Body of pancreas (tissue), 4 donors: ENCODE results near the gene CRYM. TPM values are rescaled to one million over a fixed set of nuclear protein-coding genes. Genes with fewer than 3 reads are reported as not detected.

ENCODE experiments used
- ATAC-seq: fragments of 150-250 bp; one replicate; pipeline ENCODE4 v1.9.1; 2016
- DNase-seq, 4 donors: peaks; one replicate each; pipeline ENCODE4 v3.0.0-alpha.2; 2019
- H3K27ac ChIP-seq, 4 donors: fragments of 200-600 bp; sonication (generic); 1 replicate in 3 of 4; 2 replicates in 1 of 4; pipeline versions ENCODE4 v1.5.1 to v1.6.1; 2016 to 2019; ENCODE audit warnings: mild to moderate bottlenecking in 1 of 4, mixed read lengths in 1 of 4, moderate library complexity in 1 of 4
- H3K27me3 ChIP-seq, 2 donors: fragments of 200-600 bp; sonication (generic); one replicate each; pipeline ENCODE4 v1.6.0; 2016; ENCODE audit warnings: mild to moderate bottlenecking in 1 of 2
- H3K36me3 ChIP-seq, 2 donors: fragments of 200-600 bp; sonication (generic); replicated peaks in 1 of 2; 2 replicates each; pipeline ENCODE4 v1.5.1; 2016; ENCODE audit warnings: low read depth in 2 of 2; ENCODE audit not compliant: insufficient read depth in 1 of 2
- H3K4me1 ChIP-seq: fragments of 200-600 bp; sonication (generic); one replicate; pipeline ENCODE4 v1.6.0; 2016
- H3K4me3 ChIP-seq, 2 donors: fragments of 200-600 bp; sonication (generic); 1 replicate in 1 of 2; 2 replicates in 1 of 2; pipeline ENCODE4 v1.5.1; 2016 to 2019
- H3K9me3 ChIP-seq, 3 donors: fragments of 200-600 bp; sonication (generic); 1 replicate in 2 of 3; 2 replicates in 1 of 3; pipeline ENCODE4 v1.5.1; 2016
- POLR2A ChIP-seq, 3 donors: fragments of 450-650 bp; IDR thresholded peaks; one replicate each; pipeline ENCODE4 v1.6.1; 2016; ENCODE audit warnings: antibody characterized with exemption in 3 of 3, mild to moderate bottlenecking in 2 of 3
- WGBS, 2 donors: methylation state at CpG; one replicate each; pipeline ENCODE4 v1.1.5; 2017; 5-methylcytosine and 5-hydroxymethylcytosine counted together
- intact Hi-C: fragments of 100-400 bp; cut with DNase I; formaldehyde crosslinking; loops from one replicate; pipeline ENCODE4 v1.15.1; 2023
- total RNA-seq, 2 donors: library from RNA; depleted of rRNA; stranded (reverse); fragments of >200 nt; gene quantifications; one replicate each; pipeline ENCODE4 v1.1.0, GENCODE V29; 2016
- TF ChIP-seq, protein P1 (sequence below), 7 experiments: fragments of 450-650 bp in 4 of 7; fragments of 200-600 bp in 3 of 7; sonication (generic) in 3 of 7; IDR thresholded peaks; one replicate each; pipeline ENCODE4 v1.5.1; 2016 to 2019; ENCODE audit warnings: antibody characterized with exemption in 7 of 7

The CRYM gene
- total RNA-seq, 2 donors from 2014 or later: 0.78 TPM; not detected in 1

DNA sequence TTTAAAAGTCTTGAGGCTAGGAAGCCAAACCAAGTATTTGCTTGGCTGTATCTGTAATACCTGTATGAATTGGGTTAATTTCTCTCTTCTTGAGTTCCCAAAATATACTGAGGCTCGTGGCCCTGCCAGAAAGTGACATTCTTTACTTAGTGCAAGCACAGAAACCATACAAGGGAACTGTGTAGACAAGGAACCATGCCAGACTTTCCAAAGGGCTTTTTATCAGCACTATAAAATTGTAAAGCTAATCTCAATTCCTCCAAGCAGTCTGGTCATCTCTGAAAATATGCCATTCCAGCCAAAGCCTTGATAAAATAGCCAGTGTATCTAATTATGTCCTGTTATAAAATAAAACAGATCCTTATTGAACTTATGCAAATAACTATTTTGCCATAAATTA is 7.2 kb upstream of the CRYM start:
- Histone ChIP-seq H3K27me3 (peaks cover 0 to 5% of the 10 kb centered on the region in 2 donors), H3K4me3 (no peak overlapping the region), H3K36me3 (no peaks in the 10 kb centered on the region), H3K4me1 (peaks cover 7% of the 10 kb centered on the region), H3K9me3 (no peaks in the 10 kb centered on the region), H3K27ac (no peak overlapping the region)
- no peak for DNase-seq
- intact Hi-C loops: no loop called here
- TF ChIP-seq, protein P1, sequence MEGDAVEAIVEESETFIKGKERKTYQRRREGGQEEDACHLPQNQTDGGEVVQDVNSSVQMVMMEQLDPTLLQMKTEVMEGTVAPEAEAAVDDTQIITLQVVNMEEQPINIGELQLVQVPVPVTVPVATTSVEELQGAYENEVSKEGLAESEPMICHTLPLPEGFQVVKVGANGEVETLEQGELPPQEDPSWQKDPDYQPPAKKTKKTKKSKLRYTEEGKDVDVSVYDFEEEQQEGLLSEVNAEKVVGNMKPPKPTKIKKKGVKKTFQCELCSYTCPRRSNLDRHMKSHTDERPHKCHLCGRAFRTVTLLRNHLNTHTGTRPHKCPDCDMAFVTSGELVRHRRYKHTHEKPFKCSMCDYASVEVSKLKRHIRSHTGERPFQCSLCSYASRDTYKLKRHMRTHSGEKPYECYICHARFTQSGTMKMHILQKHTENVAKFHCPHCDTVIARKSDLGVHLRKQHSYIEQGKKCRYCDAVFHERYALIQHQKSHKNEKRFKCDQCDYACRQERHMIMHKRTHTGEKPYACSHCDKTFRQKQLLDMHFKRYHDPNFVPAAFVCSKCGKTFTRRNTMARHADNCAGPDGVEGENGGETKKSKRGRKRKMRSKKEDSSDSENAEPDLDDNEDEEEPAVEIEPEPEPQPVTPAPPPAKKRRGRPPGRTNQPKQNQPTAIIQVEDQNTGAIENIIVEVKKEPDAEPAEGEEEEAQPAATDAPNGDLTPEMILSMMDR (IDR thresholded peaks at IDR 0.05): no peak
- TF ChIP-seq POLR2A (IDR thresholded peaks at IDR 0.05): no peak
- 13 to 29% methylated on average over 1 of the region's 1 CpG for WGBS, 2 donors
- ATAC-seq: no peak

DNA sequence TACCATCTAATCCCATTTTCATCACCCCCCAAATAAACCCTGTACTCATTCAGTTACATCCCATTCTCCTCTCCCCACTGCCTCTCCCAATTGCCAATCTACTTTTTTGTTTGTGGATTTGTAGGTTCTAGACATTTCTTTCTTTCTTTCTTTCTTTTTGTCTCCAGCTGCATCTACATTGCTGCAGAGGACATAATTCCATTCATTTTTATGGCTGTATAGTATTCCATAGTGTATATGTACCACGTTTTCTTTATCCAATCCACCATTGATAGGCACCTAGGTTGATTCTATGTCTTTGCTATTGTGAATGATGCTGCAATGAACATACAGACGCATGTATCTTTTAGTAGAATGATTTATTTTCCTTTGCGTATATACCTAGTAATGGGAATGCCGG is 6.3 kb upstream of the CRYM start:
- 70 to 78% methylated on average over 4 of the region's 4 CpGs for WGBS, 2 donors
- Histone ChIP-seq H3K9me3 (no peaks in the 10 kb centered on the region), H3K36me3 (no peaks in the 10 kb centered on the region), H3K27me3 (peaks cover 0 to 5% of the 10 kb centered on the region in 2 donors), H3K4me3 (no peak overlapping the region), H3K27ac (no peak overlapping the region), H3K4me1 (peaks cover 7% of the 10 kb centered on the region)
- intact Hi-C loops: no loop called here
- ATAC-seq: no peak
- DNase-seq: no peak
- no peak for TF ChIP-seq POLR2A (IDR thresholded peaks at IDR 0.05)
- TF ChIP-seq, protein P1 (IDR thresholded peaks at IDR 0.05): no peak

DNA sequence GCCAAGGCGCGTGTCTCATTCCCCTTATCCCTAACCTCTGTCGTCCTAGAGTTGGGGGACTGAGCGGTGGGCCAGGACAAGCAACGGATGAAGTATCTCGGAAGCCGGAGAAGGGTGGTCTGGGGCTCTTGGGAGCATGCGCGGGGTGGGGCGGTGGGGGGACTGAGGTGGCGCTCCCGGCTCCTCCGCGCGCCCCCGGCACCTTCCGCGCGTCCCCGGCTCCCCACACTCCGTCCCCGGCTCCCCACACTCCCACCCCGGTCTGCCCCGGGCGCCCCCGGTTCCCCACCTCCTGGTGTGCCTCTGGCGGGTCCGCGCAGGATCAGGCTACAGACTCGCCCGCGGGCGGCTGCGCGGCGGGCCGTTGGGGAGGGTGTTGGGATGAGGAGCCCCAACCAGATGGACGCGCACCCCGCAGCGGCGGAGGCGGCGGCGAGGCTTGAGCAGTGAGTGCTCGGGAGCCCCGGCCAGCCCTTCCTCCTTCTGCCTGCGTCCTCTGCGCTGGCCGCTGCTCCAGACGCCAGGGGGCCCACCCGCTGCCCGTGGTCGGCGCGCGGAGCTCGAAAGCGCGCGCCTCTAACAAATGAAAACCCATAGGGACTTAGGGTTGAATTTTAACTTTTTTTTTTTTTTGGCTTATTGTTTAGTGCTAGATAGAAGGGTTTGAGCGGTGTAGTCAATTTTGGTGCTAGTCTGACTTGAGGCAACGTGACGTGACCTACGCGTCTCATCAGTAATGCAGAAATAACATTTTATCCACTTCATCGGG is 5.6 kb upstream of the CRYM start:
- peak in 3 of 4 donors; percentile 16 to 47 (median 17) for DNase-seq

DNA sequence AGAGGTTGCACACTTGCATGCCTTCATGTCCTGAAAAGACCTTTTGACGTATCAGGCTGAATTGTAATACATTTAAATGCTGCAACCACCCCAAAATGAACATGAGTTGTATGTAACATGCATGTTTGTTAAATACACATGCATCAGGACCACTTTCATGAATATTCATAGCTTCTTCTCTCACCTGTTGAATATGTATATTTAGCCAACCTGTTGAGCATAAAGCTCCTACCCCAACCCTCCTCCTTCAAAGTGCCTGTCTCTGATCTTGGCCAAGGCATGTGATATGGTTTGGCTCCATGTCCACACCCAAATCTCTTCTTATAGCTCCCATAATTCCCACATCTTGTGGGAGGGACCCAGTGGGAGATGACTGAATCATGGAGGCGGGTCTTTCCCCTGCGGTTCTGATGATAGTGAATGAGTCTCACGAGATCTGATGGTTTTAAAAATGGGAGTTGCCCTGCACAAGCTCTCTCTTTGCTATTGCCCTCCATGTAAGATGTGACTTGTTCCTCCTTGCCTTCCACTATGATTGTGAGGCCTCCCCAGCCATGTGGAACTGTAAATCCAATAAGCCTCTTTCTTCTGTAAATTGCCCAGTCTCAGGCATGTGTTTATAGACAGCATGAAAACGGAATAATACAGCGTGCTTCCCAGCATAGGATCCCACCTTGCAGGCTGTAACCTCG is 3.8 kb upstream of the CRYM start:
- Histone ChIP-seq H3K27me3 (peaks cover 0 to 10% of the 10 kb centered on the region in 2 donors), H3K4me1 (peaks cover 18% of the 10 kb centered on the region), H3K27ac (no peak overlapping the region), H3K4me3 (no peak overlapping the region), H3K9me3 (no peaks in the 10 kb centered on the region), H3K36me3 (no peaks in the 10 kb centered on the region)
- no peak for TF ChIP-seq POLR2A (IDR thresholded peaks at IDR 0.05)
- TF ChIP-seq, protein P1 (IDR thresholded peaks at IDR 0.05): no peak
- ATAC-seq: no peak
- no peak for DNase-seq
- WGBS, 2 donors: 70 to 81% methylated on average over 7 of the region's 7 CpGs
- intact Hi-C loops: no loop called here

More for the DNA sequence above, 5.6 kb upstream of the CRYM start:
- no peak overlapping the region for H3K27ac ChIP-seq
- peaks cover 0 to 5% of the 10 kb centered on the region in 2 donors for H3K27me3 ChIP-seq
- TF ChIP-seq POLR2A (IDR thresholded peaks at IDR 0.05): no peak
- TF ChIP-seq, protein P1 (IDR thresholded peaks at IDR 0.05): peak in 5 of 7 experiments; percentile 3 to 31 (median 17)
- H3K4me1 ChIP-seq: peaks cover 8% of the 10 kb centered on the region
- H3K9me3 ChIP-seq: no peaks in the 10 kb centered on the region
- intact Hi-C loops: no loop called here
- ATAC-seq: no peak
- no peaks in the 10 kb centered on the region for H3K36me3 ChIP-seq
- H3K4me3 ChIP-seq: no peak overlapping the region
- WGBS, 2 donors: 3 to 8% methylated on average over 32 to 67 of the region's 67 CpGs
